K562 (cell line): ENCODE data around the gene GABRR3. TPM values are rescaled to one million over a fixed set of nuclear protein-coding genes. Genes with fewer than 3 reads are reported as not detected.

Experiments used
- BHLHE40 ChIP-seq: IDR thresholded peaks from 2 replicates; pipeline ENCODE4 v1.6.1; 2011; ENCODE audit warnings: low read length, improper control_type of control experiment
- DMBX1 ChIP-seq: fragments of 250-450 bp; sonication (Bioruptor Pico); IDR thresholded peaks from 2 replicates; pipeline ENCODE4 v1.8.0; 2022; ENCODE audit warnings: inconsistent platforms, mild to moderate bottlenecking, moderate library complexity, borderline replicate concordance
- FOXP1 ChIP-seq: sonication (generic); formaldehyde crosslinking; IDR thresholded peaks from 2 replicates; pipeline ENCODE4 v1.8.0; 2022; ENCODE audit warnings: mild to moderate bottlenecking, missing genetic modification reagents
- JUND ChIP-seq, 2 experiments: IDR thresholded peaks; 2 replicates in 1 of 2; 3 replicates in 1 of 2; pipeline ENCODE4 v1.6.1; 2011; ENCODE audit warnings: borderline replicate concordance in 2 of 2, low read depth in 2 of 2, low read length in 2 of 2, improper control_type of control experiment in 1 of 2, missing biosample characterization in 1 of 2, missing genetic modification characterization in 1 of 2, missing genetic modification reagents in 1 of 2
- KLF13 ChIP-seq: fragments of 450-650 bp; IDR thresholded peaks from 2 replicates; pipeline ENCODE4 v1.6.1; 2016; ENCODE audit warnings: missing genetic modification characterization, low read depth, mild to moderate bottlenecking, missing compliant biosample characterization, moderate library complexity, borderline replicate concordance
- UBTF ChIP-seq, 2 experiments: IDR thresholded peaks; 2 replicates each; pipeline ENCODE4 v1.6.1; 2012; ENCODE audit warnings: improper control_type of control experiment in 2 of 2, low read depth in 2 of 2, low read length in 2 of 2, borderline replicate concordance in 1 of 2
- ZBTB12 ChIP-seq: fragments of 250-450 bp; sonication (Bioruptor Pico); IDR thresholded peaks from 2 replicates; pipeline ENCODE4 v1.4.0; 2020
- ZNF76 ChIP-seq: fragments of 250-450 bp; sonication (Bioruptor Pico); IDR thresholded peaks from 2 replicates; pipeline ENCODE4 v1.4.0; 2020; ENCODE audit warnings: mild to moderate bottlenecking, moderate library complexity, borderline replicate concordance
- polyA plus RNA-seq, 8 experiments: library from polyadenylated mRNA; depleted of rRNA in 4 of 8; stranded (reverse) in 5 of 8; unstranded in 3 of 8; fragments of >200 nt; fragmentation: Nextera tagmentation in 2 of 8; fragmentation: Illumina TruSeq in 1 of 8; extraction: Ambion mirVana in 2 of 8; extraction: Trizol in 1 of 8; gene quantifications; 2 replicates each; pipeline versions ENCODE4 v1.2.1 to v1.2.3, GENCODE V29; 2011 to 2014; ENCODE audit warnings: inconsistent platforms in 1 of 8, missing spikeins in 1 of 8
- total RNA-seq, 7 experiments: library from RNA; depleted of rRNA in 6 of 7; stranded (reverse); fragments of >200 nt in 6 of 7; fragmentation: Illumina TruSeq in 2 of 7; extraction: Trizol in 2 of 7; gene quantifications; 2 replicates each; pipeline versions ENCODE4 v1.2.1 to v1.2.3, GENCODE V29; 2011 to 2021; ENCODE audit warnings: low replicate concordance in 1 of 7

The GABRR3 gene
- total and polyA plus RNA-seq, 9 of the 15 experiments (the other 6 are each of a cell fraction or from before 2014, with no cell fraction given), result not detected

- TF ChIP-seq ZBTB12 (CRISPR knock-in tag), result no peak
- TF ChIP-seq FOXP1, result no peak
- TF ChIP-seq ZNF76, result no peak
- no peak for TF ChIP-seq BHLHE40
- TF ChIP-seq JUND (IDR thresholded peaks at IDR 0.05; ENCODE audit: borderline replicate concordance, low read depth, low read length), result no peak
- no peak for TF ChIP-seq JUND (tag; IDR thresholded peaks at IDR 0.05; ENCODE audit: borderline replicate concordance, low read depth, low read length)
- no peak for TF ChIP-seq UBTF (IDR thresholded peaks at IDR 0.05; ENCODE audit: borderline replicate concordance in 1 of 2, low read depth in 2 of 2, low read length in 2 of 2)
- no peak for TF ChIP-seq DMBX1
- no peak for TF ChIP-seq KLF13
Measured at GRCh38 chr3:97952280-97952679, 82.8 kb downstream of the GABRR3 start (continued).
